GM21515 (cell line): ENCODE data around the gene NEU3.
"Not testable (repeated sequence)": the region's sequence is repeated elsewhere in the genome, so short reads cannot be mapped to it uniquely, and the experiment has no call there.

Source experiments
- ATAC-seq: cut with Tn5 transposase; IDR thresholded peaks from one replicate; pipeline ENCODE4 v1.9.1; 2021; ENCODE audit not compliant: unreplicated experiment

The NEU3 gene, protein sequence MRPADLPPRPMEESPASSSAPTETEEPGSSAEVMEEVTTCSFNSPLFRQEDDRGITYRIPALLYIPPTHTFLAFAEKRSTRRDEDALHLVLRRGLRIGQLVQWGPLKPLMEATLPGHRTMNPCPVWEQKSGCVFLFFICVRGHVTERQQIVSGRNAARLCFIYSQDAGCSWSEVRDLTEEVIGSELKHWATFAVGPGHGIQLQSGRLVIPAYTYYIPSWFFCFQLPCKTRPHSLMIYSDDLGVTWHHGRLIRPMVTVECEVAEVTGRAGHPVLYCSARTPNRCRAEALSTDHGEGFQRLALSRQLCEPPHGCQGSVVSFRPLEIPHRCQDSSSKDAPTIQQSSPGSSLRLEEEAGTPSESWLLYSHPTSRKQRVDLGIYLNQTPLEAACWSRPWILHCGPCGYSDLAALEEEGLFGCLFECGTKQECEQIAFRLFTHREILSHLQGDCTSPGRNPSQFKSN

DNA sequence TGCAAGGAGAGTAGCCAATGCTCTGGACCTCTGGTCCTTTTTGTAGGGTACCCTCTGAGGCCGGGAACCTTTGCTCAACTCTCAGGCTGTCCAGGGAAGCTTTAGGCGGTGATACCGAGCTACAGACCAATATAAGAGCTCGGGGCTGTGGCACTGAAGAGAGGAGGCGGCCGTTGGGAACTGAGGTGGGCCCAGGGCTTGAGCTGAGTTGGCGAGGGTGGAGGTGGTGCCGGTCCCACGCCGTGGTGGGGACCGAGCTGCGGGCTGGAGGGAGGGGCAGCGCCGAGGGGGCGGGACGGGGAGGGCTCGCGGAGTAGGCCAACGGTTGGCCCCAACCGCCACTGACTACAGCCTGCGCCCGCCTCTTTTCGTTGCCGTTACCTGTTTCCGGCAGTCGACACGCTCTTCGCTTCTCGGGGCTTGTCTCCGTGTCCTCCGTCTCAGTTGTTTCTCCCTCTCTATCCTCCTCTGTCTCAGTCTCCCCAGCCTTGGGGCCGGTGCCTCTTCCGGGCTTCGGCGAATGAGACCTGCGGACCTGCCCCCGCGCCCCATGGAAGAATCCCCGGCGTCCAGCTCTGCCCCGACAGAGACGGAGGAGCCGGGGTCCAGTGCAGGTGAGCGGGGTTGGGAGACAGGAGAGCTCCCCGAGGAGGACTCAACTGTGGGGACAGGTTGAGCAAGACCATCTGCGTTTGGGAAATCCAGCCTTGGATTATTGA, at the start of gene NEU3:
Gene NEU3 (plus strand): TSS at position 393 of the 719 bp plus-strand sequence. CDS start 128 bp downstream, at position 521.
- peak; percentile 87 for ATAC-seq

DNA sequence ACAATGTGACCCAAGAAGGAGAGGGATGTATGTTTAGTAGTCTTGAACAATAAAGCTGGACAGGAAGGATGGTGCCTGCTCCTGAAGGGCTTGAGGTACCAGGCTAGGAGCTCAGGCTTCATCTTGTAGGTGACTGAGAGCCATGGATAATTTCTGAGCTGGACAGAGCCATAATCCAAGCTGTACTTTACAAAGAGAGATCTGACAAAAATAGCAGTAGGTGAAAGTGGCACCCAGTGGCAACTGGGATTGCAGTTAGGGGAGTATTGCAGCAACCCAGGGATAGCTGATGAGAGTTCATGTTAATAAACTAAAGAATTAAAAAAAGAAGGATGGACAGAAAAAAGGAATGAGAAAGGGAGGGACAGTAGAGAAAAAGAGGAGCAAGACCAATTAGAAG, 47.2 kb upstream of the NEU3 start:
- no peak for ATAC-seq

DNA sequence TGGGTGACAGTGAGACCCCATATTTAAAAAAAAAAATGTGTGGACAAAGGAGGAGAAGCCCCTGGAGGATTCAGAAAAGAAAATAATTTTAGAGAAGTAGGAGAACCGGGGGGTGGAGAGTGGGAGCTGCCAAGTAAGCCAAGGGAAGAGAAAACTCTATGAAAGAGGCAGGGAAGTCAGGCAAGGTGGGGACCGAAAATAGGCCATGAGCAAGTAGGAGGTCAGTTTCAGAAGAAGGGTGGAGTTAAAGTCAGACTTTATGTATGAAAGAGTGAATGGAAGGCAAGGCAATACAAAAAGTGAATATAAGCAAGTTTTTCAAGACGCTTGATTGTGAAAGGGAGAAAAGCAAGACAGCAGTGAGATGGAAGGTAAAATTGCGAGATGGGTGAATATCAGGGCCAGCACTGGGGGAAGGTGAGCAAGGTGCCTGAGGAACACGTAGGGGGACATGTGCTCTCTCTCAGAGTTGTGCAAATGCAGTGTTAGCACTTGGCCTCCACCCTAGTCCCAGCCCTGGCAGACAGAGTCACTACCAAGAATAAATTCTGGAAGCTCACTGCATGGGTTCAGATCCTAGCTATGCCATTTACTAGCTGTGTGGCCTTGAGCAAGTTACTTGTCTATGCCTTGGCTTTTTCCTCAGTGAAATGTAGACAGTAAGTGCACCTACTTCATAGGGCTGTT, 46.5 kb upstream of the NEU3 start:
- no peak for ATAC-seq

DNA sequence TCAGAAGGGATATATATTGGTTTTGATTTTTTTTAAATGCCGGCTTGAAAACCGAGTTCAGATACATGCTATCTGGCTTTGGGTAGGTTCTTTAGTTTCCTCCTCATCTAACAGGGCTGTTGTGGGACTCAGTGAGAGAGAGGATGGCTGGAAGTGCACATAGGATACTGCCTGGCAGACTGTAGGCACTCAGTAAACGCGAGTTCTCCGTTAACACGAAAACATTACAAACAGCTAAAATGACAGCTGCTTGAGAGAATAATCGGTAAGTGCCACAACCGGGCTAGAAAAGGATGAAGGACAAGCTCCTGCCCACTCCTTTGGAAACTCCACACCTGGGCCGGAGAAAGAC, 40.2 kb upstream of the NEU3 start:
- ATAC-seq: peak; percentile 6

DNA sequence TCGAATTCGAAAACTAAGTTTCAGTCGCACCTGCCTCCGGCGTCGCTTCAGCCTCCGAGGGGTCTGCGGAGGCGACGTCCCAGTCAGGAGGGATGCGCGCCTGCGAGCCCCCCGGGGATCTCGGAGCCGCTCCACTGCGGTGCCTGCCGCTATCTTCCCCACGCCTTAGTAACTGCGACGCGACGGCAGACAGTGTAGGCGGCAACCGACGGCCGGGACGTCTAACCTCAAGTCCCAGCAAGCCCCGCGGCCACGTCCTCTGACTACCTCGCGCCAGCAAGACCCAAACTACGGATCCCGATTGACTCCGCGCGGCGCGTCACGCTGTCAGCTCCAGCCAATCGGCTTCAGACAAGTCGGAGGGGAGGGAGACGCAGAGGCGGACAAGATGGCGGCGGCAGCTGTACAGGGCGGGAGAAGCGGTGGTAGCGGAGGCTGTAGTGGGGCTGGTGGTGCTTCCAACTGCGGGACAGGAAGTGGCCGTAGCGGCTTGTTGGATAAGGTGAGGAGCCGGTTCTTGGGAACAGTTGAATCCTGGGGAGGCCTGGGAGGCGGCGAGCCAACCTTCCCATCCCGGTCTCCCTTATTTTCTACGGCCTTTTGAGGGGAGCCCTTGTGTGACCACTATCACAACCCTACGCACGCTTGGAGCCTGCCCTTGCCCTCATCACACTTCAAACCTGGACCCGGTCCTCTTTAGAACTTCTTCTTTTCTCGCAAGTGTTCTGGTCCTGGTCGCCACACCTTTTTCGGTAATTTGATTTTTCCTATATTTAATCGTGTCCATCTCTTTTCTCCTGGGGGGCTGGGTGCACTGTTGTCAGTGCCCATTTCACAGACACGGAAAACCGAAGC, 39.6 kb upstream of the NEU3 start, which contains the start of the genes SPCS2 and XRRA1:
Gene SPCS2 (plus strand): TSS at position 369 of the 855 bp plus-strand sequence. CDS start 20 bp downstream, at position 389.
Gene XRRA1 (minus strand): TSS at position 194 of the 855 bp plus-strand sequence. CDS start 8,213 bp downstream, outside the sequence.
- peak; percentile 83 for ATAC-seq

DNA sequence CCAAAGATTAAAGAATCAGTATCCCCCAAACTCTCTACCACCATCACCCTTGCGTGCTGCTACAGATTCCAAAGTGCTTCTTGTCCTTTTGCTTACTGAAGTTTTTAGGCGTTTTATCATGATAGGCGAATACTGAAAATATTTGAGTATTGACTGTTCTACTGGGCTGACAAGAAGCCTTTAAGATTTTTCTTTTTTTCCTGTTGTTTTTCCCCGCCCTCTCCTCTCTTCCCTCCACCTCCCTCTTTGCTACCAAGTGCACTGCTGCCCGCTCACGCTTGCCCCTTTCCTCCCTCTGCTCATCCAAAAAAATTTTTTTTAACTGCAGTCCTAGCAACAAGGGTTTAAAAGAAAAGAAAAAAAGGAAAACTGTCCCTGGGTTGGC, 39.0 kb upstream of the NEU3 start:
- ATAC-seq: no peak

DNA sequence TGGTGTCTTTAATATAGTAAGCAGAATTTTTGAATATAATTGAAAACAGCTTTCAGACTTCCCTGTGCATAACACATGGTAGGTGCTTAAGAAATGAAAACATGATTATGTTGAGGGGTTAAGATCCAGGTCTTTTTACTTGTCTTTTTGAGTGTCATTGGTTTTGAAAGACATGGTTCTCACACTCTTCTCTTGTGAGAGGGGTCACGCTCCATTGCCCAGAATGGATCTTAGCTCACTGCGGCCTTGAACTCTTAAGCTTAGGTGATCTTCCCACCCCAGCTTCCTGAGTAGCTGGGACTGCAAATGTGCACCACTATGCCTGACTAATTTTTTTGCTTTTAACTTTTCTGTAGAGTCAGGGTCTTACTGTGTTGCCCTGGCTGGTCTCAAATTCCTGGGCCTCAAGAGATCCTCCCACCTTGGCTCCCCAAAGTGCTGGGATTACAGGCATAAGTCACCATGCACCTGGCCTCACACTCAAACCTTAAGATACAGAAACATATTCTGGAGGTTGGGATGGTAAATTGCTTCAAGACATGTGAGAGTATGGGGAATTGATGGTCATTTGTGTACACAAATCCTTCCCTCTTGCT, 38.3 kb upstream of the NEU3 start:
- ATAC-seq: no peak

DNA sequence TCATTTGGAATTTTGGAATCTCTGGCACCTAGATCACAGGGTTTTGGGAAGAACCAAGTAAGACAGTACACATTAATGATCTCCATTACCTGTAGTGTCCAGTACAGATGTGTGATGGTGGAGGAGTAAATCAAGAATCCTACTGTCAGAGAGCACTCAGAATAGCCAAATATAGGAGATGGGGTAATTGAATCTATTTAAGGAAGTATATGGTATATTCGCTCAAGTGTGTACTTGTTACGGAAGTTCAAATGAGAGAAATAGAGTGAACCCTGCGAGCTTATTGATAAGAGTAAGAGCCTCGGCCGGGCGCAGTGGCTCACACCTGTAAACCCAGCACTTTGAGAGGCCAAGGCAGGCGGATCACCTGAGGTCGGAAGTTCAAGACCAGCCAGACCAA, 37.5 kb upstream of the NEU3 start:
- ATAC-seq: no peak

DNA sequence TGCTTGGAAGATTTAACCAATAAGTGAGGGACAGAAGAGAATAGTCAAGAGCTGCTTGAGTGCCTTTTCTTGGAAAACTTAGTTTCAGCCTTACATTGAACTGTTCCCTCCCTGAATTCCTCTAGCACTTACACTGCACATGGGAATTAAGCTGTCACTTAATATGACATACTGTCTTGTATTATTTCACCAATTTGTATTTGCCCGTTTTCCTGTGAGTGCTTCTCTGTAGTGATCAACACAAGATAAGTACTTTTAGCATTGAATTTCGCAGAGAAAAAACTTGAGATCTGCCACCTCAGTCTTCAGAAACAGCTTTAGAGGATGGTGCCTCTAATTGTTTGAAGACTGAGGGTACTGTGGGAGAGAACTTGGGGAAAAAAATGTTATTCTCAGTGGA, 36.0 kb upstream of the NEU3 start:
- no peak for ATAC-seq

DNA sequence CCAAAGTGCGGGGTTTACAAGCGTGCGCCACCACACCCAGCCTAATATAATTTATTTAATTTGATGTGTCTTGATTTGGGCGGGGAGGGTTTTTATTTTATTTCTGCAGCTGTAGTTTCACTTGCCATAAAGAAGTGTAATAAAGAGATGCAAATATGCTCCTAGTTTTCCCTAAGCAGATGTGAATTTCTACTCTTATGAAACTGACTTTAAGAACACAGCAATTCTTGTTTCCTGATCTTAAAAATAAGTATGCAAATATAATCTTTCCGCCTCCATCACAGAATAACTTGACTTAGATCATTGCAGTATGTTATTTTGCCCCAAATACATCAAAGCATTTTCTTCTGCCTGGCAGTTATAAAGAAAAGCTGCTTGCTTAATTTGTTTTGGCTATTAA, 35.3 kb upstream of the NEU3 start:
- ATAC-seq: no peak

DNA sequence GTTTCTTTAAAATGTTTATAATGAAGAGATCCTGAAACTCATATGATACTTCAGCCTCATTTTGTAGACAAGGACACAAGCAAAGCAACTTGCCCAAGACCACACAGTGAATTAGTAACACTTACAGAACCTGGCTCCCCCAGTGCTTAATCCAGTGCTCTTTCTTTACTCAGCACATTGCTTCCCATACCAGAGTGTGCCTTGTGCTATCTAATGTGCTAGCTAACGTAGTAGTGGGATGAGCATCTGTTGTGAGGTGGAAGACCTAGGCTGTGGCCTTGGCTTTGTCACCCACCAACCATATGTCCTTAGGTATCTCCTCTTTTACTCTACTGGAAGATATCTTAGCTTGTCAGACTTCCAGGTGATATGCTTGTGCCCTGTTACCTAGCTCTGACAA, 34.5 kb upstream of the NEU3 start:
- ATAC-seq: no peak

DNA sequence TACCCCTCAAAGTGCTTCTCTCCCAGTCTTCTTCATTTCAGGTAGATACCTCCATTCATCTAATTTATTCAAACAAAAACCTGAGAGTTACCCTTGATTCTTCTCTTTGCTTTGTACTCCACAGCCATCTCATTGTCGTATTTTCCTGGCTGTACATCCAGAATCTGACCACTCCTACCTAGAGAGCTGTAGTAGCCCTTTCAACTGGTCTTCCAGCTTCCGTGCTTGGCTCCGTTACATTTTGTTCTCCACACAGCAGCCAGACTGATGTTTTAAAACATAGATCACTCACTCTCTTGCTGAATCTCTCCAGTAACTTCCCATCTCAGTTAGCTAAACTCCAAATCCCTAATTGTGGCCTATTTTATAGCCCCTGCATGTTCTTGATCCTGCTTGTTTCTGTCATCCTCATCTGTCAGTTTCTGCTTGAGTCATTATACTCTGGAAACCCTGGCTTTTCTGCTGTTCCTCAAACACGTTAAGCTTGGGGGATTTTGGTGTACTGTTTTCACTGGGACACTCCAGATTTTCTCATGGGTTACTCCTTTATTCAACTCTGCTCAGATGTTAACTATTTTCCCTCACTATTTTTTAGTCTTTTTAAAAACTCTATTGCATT, 32.2 kb upstream of the NEU3 start:
- ATAC-seq: no peak

DNA sequence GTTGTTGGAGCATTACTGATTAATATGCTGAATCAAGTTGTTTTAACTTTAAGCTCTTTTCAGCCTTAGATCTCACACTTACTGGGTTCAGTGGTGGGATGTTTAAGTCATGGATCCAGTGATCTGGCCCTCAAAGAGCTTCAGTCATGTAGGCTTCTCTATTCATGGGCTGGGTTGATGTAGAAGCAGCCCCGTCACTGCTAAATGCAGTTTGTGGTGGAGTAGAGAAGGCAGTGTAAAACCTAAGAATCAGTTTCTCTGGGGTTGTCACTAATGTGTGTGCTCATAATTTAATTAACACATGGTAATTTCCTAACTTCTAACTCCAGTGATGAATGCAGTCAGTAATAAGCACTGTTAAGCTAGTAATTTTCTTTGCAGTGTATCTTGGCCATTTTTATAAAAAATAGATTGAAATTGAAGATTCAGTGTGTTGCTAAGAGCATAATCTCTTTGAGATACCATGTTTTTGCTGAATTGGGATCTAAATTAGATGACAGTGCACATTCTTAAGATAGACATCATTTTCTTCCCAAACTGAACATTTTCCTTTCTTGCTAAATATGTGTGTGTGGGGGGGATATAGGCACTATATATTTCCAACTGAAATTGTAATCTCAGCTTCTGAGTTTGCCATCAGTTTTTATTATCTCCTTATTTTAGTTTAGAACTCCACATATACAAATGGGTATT, 30.6 kb upstream of the NEU3 start:
- ATAC-seq: no peak

DNA sequence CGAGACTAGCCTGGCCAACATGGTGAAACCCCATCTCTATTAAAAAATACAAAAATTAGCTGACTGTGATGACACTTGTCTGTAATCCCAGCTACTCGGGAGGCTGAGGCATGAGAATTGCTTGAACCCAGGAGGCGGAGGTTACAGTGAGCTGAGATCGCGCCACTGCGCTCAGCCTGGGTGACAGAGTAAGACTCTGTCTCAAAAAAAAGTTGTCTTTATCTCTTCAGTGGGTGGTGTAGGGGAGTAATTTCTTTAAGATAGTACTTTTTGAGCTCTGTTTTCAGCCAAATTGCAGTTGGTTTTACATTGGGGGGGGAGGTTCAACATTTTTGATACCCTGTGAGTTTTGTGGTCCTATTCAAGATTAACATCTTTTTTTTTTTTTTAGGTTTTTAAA, 28.6 kb upstream of the NEU3 start:
- not testable (repeated sequence) for ATAC-seq

DNA sequence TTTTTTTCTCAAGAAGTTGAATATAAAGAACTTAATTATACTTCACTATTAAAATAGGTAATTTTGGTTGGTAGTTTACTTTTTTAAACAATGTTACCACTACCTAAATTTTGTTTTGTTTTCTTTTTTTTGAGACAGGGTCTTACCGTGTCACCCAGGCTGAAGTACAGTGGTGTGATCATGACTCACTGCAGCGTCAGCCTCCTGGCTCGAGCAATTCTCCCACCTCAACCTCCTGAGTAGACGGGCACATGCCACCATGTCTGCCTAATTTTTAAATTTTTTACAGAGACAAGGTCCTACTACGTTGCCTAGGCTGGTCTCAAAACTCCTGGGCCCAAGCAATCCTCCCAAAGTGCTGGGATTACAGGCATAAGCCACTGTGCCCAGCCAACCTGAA, 22.1 kb upstream of the NEU3 start:
- no peak for ATAC-seq

DNA sequence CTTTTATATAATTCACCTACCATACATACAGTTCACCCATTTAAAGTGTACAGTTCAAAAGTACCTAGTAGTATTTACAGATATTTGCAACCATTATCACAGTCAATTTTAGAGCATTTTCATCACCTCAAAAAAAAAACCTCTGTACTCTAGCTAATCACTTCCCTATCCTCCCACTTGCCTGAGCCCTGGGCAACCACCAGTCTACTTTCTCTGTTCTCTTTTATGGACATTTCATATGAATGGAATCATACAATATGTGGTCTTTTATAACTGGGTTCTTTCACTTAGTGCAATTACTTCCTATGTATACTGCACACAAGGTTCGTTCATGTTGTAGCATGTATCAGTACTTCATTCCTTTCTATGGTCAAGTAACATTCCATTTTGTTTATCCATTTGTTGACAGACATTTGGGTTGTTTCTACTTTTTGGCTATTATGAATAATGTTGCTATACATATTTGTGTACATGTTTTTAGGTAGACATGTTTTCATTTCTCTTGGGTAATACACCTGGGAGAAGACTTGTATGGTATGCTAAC, 17.8 kb upstream of the NEU3 start:
- ATAC-seq: no peak

DNA sequence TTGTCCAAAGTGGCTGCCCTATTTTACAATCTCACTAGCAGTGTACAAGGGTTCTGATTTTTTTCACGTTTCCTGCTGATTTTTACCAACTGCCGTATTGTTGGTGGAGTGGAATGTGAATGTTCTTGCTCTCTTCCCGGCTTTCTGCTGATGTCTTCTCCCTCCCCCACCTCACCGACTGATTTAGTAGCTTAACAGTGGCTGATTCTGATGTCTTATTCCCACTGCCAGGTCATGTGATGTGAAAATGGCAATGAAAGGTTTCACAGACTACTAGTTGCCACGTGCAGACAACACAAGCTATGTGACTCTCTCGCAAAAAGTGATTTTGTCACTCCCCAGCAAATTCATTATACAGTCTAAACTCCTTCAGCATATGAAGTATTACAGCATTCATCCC, 17.3 kb upstream of the NEU3 start:
- no peak for ATAC-seq

DNA sequence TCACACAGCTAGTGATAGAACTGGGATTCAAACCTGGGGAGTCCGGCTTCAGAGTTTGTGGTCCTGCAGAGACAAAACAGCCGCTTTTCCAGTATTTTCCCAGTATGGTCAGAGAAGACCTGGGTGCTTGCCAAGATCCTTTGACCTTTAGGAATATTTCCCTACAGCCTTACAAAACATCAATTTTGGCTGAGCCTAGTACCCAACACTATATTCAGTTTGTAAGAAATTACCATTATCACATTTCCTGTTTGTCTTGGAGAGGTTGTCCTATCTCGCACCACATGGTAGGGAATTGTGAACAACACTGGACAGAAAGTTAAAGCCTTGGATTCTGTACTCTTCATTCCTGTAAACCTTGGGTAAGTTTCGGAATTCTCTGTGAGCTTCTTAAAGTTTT, 10.7 kb upstream of the NEU3 start:
- no peak for ATAC-seq

DNA sequence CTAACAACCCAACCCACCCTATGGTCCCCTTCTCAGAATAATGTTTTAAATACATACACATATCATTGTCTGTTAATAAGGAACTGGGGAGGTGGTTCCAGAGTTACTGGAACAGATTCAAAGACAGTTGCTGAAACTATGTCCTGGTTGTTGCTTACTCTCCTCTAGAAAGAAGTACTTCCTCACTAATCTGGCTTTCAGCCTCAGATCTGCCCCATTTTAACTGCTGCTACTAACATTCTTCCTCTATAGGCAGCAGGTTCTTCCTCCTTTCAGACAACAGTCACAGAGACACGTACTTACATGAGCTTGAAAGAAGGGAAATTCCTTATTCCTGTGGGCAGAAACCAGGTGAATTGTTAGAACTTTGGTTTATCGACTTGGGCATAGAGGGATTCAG, 8.1 kb upstream of the NEU3 start:
- no peak for ATAC-seq
